ENCODE measurements around the gene CYLD.

CYLD gene

DNA sequence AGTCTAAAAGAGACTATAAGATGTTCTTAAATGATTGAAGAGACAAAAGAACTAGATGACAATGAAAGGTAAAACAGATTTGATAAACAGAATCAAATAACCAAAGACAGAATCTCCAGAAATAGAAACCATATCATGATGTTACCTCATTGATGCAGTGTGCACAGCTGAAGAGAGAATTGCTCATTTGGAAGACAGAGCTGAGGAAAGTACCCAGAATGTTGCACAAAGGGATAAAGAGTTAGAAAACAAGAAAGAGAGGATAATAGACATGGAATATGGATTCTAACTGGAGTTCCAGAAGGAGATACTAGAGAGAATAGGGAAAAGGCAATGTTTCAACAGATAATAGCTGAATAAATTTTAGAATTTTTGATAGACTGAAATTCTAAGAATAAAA, 47.9 kb downstream of the CYLD start:
- DNase-seq, result no peak

DNA sequence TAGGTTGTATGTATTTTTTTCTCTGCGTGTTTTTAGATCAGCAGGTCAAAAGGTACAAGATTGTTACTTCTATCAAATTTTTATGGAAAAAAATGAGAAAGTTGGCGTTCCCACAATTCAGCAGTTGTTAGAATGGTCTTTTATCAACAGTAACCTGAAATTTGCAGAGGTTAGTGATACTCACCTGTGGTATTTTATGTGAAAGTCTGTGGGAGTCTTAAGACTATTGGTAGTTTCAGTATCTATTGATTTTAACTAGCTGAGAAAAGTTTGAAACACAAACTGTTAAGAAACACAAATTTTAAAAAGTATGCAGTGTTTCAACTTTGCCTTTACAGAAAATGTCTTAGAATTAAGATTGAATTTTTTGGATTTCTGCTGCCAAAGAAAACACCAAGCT, 49.6 kb downstream of the CYLD start:
- no peak for DNase-seq

DNA sequence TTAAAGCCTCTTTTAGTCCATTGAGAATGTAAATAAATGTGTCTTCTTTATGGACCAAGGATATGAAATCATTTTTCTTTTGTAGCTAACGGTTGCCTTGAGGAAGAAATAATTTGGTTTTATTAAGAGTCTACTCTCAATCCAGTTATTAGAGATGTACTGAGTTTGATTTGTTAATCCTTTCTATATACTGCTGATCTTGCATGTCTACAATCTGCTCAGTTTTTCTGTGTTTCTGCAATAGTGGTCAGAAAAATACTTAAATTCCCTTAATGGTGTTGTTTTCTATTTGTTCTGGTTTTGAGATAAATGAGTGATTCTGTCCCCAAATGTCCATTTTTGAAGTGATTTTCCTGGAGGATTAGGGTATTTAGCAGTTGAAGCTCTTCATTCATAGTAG, 54.9 kb downstream of the CYLD start:
- DNase-seq, result no peak

DNA sequence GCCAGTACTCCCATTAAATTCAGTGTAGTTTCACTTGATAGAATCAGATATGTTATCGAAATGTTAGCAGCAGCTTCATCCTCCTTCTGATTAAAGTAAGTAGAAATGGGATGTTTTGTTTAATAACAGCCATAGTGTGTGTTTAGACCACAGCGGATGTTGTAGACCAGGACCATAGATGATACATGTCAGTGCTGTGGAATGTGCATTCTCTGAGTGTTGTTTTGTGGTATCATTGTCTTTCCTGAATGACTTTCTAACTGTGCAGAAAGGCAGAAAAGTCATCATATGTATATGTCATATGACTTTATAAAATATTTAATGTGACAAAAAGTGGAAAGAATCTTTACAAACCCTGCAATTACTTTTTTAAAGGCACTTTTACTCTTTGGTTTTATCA, 55.6 kb downstream of the CYLD start:
- no peak for DNase-seq

DNA sequence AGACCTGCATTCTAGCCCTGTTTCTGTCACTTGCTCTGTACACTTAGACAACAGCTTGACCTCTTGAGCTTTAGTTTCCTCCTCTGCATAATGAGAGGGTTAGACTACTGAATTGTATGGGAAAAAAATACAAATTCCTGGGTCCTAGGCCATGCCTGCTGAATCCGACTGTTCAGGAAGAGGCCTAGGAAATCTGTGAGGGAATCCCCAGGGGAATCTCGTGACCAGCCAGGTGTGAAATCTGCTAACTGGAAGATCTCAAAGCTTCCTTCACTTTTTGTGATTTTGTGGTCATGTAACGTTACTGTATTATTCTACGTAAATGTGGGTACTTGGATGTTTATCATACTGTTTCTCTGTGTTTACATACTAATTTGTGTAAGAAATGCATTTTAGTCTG, 58.2 kb downstream of the CYLD start:
- DNase-seq, result no peak

DNA sequence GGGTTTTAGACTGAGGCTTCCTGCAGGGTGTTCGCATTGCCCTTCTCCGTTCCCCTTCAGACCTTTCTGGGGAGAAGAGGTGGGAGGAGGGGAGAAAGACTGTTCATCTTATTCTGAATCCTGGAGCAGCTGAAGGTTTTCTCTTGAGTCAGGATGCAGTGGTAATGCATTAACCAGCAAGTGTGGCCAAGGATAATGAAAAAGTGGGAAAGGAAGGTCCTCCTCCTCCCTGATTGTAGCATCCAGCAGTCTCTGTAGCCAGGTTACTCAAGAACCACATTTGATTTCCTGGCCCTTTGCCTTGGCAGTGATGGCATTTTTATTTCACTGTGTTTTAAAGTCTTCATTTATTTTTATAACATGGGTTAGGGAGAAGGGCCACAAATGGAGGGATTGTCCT, 59.1 kb downstream of the CYLD start:
- no peak for DNase-seq

DNA sequence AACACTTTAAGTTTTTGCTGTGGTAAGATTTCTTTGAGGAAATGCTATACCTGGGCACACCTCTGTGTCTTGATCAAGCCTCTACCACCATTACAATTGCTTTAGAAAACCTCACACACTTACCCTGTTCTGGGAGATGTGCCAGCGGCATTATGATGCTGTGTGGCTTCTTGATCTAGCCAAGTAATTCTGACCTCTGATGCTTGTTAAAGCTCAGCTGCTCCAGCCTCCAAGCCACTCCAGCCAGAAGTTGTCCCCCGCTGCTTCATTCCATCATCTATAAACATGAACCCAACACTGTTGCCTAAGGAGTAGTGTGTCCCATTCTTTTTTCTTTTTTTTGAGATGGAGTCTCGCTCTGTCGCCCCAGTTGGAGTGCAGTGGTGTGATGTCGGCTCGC, 60.1 kb downstream of the CYLD start:
- no peak for DNase-seq

DNA sequence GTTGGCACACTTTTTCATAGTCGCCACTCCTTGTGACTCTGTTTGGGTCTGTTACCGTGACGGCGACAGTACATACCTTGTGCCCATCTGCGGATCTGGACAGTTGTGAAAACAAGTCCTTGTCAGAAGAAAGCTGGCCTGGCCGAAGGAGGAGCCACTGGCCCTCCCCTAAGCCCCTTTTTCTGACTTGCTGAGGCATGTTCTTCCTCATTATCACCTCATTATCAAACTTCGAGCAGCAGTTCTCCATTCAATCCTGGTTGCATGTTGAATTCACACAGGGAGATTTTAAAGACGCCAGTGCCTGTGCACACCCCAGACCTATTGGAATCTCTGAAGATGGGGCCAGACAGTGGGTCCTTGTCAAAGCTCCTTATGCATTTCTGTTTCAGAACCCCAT, 61.1 kb downstream of the CYLD start:
- no peak for DNase-seq

DNA sequence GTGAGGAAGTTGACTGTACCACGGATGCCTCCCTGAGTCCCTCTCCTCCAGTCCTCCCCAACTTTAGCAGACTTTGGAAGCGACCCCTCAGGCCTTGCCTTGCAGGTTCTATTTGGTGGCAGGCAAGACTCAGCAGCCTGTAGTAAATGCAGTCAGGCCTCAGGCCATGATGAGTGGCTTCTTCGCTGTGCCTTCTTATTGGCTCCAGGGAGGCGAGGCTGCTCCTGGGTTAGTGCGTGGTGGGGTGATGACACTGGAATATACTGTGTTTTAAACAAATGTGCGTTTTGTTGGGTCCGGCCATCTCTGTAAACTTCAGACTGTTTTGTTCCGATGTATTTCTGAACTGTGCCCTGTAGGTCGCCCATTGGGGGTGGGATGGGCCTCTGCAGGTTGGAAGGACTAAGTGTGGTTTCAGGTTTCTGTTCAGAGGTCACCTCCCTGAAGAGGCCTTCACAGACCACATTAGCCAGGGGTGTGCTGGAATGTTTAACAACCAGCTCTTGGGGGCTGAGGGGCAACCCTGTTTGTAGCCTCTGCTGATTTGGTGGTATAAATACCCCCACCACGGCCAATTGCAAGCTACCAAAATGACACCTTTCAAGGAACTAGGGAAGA, 62.5 kb downstream of the CYLD start:
- no peak for DNase-seq

DNA sequence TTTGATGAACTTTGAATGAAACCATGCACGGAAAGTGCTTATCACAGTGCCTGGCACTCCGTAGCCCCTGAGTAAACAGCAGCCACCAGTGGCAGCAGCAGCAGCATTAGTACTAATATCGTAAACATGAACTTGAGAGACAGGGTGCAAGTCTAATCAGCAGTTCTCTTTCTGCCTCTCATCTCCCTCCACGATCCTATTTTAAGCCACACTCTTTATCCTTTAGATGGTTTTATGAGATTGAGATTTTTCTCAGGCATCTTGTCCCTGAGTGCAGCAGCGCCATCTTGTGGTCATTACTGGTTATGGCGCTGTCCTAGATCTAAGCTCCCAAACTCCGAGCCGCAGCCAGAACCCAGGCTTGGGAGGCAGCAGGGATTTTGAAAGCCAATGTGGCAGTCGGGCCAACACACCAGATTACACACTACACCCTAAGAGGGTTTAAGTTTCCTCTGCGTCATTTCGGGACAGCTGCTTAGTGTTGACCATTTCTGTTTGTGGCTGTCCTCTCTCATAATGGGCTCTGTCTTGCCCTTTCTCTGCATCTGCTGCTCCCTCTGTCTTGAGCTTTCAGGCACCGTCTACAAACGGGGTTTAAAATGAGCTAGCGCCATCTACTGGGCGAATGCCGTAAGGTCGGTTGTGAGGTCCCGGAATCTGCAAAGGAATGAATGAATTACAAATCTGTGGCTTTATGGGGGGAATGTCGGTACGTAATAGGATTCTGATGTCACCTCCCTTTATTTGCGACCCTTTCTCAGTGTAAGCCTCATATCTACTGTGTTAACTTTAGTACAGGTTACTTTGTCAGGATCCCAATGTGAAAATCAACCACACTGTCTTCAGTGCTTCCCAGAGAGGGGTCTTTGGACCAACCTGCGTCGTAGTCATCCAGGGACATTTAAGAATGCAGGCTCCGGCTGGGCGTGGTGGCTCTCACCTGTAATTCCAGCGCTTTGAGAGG, 64.5 kb downstream of the CYLD start:
- DNase-seq, result peak; percentile 78

DNA sequence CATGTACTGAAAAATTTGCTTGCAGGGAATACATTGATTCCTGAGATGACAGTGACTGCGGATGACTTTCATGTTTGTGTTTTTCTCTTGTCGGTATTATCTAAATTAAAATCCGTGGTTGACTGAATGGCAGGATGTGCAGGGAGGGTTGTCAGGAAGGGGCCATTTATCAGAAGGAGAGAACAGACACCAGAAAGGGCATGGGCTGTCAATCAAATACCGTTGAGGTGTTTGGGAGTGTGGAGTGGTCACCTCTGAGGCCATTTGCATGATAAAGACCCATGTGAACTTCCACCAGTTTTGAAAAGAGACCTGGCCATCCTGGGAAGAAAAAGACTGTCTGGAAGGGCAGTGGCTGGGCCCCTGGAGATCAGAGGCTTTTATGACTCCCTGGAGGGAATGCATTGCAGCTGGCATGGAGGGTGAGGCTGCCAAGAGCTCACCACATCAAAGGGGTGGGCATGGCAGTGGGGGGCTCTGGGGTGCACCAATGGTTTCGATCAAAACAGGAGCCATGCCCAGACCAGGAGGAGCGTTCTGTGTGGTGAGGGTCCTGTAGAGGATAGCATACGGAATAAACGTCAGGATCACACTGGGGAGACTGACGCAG, 67.1 kb downstream of the CYLD start:
- DNase-seq, result no peak

DNA sequence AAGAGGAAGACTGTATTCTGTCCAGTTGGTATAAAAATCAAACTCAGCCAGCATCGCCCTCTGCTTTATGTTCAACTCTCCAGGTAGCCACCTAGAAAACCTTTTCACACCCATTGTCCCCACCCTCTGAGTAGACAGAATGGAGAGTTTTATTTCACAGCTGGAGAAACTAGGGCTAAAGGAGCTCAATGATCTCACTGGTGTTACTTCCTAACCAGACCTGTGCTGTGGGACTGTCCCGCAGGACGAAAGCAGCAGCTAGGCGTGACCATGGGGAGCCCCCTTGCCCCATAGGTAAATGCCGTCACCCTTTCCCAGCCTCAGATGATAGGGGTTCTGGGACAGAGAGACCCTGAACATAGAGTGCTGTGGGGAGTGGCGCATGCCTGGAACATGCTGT, 67.7 kb downstream of the CYLD start:
- no peak for DNase-seq

DNA sequence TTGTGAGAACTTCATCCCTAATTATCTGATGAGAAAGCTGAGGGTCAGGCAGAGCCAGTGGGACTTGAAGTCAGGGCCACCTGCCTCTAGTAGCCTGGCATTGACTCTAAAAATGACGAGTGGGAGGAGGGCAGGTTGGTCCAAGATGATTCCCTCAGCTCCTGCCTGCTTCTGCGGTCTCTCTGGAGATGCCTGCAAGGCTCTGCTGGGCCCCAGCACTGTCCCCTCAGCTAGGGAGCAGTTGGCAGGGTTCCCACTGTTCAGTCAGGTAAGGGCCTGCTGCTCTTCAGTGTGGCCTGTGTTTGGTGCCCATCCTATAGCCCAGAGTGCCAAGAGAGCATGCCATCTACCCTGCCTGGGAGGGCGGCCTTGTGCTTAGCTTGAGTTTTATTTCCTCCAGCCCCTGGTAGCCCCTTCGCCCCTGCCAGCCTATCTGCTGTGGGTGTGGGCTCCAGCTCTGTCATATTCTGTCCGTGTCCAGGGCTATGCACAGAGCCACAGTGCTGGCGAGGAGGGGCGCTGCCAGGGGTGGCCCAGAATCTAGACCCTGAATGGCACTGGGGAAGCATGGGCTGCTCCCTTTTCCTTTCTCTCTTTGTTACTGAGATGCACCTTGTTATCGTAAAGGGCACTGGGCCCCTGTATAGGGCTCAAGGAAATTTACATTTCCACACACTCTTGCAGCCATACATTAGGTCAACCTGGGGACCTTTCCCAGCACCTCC, 68.5 kb downstream of the CYLD start:
- DNase-seq, result no peak

DNA sequence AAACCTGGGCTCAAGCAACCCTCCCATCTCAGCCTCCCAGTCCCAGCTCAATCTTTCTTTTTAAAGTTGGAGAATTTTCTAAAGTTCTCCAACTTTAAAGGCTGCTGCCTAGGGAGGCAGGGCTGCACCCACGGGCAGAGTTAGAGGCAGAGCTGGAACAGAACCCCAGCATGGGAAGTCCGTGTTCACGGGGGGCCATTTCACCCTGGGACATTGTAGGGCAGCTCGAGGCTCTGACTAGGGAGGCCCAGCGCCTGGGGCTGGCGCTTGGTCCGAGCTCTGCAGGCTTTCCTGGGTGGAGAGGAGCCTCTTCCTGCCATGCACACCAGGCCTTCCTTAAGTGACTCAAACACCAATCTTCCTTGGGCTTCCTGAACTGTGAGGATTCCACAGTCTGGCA, 70.2 kb downstream of the CYLD start:
- no peak for DNase-seq

DNA sequence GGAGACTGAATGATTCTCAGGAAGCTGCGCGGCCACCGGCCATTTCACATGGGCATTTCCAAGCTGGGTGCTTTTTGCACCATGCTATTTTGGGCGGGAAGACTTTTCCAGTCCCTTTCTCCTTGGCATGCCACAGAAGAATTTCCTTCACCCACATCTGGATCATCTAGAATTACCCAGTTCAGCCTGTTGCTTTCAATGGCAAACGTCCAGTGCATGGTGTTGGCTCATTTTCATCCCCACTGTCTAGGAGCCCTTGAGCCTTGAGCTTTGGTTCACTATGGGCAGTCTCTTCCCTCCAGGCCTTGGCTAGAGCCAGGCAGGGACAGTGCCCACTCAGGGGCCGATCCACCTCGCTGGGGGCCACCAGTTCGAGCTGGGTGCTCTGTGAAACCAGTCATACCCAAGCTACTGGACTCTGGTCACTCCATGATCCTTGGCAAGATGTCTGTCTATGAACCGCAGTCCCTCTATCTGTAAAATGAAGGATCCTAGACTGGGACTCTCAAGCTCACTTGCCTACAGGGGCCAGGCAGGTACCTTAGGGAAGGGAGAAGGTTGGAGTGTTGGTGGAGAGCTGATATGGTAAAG, 71.1 kb downstream of the CYLD start:
- DNase-seq, result no peak

DNA sequence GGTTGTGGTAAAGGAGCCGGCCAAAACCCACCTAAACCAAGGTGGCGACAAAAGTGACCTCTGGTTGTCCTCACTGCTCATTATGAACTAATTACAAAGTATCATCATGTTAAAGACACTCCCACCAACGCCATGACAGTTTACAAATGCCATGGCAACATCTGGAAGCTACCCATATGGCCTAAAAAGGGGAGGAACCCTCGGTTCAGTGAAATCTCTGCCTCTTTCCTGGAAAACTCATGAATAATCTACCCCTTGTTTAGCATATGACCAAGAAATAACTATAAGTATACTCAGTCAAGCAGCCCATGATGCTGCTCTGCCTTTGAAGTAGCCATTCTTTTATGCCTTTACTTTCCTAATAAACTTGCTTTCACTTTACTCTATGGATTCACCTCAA, 72.2 kb downstream of the CYLD start:
- DNase-seq, result no peak

DNA sequence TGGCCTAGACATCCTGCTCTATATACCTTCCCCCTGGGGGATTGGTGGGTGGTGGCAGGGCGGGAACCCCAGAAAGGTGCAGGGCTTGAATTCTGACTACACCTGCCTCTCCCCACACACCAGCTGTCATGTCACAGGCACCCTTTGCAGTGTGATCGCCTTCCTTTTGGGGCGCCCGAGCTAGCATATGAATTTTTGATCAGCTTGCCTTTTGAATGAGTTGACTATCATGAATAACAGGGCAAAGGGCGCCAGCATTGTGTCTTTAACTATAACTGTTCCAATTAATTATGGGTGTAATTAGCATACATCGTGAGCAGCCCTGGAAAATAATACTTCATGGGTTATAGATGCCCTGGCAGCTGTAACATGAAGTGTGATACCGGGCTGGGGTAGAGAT, 72.7 kb downstream of the CYLD start:
- no peak for DNase-seq

DNA sequence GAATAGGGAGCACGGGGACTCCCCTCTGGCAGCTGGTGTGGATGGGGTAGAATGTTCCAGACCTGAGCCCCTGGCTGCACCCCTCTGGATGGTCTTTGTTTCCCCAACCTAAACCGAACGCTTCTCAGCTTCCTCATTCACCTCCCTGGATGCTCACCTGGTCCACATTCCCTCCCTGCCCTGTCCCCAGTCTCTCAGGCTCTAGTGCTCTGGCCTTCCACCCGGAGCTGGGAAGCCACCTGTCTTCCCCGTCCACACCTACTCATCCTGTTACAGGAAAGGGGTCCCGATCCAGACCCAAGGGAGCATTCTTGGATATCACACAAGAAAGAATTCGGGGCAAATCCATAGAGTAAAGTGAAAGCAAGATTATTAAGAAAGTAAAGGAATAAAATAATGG, 73.5 kb downstream of the CYLD start:
- DNase-seq, result no peak

DNA sequence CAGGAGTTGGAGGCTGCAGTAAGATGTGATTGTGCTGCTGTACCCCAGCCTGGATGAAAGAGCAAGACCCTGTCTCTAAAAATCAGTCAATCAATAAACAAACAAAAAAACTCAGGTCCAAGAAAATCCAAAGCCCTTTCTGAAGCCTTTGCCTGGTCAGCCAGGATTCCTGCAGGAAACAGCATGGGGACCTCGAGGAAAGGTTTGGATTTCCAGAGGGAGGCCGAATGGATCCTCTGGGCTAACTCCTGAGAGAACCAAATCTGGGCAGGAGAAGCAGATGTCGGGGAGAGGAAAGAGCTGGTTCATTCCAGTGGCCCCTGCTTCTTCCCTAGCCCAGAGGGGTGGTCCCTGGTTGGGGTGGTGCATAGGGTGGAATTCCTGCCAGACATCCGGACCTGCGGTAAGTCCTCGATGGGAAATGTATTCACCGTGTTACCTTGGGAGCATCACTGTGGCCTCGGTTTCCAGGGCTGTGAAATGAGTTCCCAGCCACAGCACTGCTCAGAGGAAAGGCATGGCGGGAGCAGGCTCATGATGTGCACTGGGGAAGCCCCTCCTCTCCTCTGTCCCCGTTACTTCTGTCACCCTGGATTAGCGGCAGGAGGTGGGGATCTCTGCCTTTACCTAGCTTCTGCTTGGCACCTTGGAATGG, 75.1 kb downstream of the CYLD start:
- DNase-seq, result no peak

DNA sequence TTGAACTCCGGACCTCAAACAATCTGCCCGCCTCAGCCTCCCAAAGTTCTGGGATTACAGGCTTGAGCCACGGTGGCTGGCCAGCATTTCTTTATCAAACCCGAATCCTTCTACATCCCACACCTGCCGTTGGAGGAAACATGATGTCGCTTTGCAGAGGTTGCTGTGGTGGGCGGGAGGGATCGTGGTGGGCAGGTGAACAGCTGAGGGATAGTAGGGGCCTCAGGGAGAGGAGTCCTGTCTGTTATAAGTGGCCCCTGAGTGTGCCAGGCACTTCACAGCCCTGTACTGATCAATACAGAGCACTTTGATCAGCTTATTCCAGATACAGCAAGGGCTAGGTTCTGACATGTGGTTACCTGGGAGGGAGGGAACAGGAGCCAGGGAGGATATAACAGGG, 76.5 kb downstream of the CYLD start:
- DNase-seq, result no peak

DNA sequence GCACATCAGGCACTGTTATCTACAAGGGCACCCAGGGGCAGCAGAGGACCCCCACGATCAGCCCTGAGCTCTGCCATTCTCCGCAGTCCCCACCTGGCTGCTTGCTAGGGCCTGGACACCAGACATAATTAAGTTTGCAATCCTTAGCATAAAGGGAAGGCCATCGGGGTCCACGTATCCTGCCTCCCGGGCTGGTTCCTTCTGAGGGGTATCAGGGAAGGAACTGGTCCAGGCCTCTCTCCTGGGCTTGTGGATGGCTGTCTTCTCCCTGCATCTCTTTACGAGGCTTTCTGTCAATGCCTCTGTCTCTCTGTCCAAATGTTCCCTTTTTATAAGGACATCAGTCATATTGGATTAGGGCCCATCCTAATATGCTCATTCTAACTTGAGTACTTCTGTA, 77.8 kb downstream of the CYLD start:
- no peak for DNase-seq

DNA sequence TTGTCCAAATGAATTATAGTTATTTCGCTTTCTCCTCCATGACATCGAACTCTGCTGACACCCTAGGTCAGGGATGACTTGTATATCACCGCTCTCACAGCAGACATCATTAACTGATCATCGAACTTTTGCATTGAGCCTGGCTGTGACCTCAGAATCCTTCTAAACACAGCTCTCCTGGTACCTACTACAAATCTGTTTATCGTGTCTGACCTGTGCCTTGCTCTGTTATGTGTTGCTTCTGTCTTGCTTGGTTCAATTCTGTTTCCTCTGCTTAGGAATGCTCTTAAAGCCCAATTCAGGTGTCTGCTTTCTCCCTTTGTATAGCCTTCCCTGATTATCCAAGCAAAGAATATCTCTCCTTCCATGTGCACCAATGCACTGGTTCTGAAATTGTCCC, 78.3 kb downstream of the CYLD start:
- no peak for DNase-seq

DNA sequence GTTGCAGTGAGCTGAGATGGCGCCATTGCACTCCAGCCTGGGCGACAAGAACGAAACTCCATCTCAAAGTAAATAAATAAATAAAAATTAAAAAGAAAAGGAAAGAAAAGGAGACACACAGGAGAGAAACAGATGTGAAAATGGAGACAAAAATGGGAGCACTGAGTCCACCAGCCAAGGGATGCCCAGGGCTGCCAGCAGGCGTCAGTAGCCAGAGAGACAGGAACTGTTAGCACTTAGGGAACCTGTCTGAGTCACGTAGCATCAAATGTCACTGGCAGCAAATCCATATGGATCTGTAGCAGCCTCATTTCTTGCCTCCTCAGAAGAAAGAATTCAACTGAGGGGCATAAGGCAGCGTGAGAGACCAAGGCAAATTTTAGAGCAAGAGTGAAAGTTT, 79.7 kb downstream of the CYLD start:
- DNase-seq, result no peak

Data from stimulated activated CD4-positive, alpha-beta T cell treated with anti-CD3 and anti-CD28 coated beads, Interleukin-4, amount 100 ng/mL, for 1 hour (primary cell).